Measurements from ENCODE around the gene ZSWIM4.

DNA sequence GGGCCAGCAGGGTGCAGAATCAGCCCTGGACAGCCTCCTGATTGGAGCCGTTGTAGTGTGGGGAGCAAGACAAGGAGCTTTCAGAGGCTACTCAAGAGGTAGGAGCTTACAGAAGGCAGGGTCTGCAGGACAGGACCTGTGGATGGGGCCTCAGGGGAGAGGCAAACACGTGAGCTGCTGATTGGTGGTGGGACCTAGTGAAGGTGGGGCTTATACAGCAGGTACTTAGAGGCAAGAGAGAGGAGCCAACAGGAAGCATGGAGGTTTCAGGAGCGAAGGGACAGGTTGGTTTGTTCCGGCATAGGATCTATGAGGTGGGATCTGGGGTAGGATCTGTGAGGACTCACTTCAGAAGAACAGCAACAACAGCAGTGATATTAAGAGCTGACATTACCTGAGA is 32.4 kb downstream of the ZSWIM4 start:
- TF ChIP-seq, protein P1, sequence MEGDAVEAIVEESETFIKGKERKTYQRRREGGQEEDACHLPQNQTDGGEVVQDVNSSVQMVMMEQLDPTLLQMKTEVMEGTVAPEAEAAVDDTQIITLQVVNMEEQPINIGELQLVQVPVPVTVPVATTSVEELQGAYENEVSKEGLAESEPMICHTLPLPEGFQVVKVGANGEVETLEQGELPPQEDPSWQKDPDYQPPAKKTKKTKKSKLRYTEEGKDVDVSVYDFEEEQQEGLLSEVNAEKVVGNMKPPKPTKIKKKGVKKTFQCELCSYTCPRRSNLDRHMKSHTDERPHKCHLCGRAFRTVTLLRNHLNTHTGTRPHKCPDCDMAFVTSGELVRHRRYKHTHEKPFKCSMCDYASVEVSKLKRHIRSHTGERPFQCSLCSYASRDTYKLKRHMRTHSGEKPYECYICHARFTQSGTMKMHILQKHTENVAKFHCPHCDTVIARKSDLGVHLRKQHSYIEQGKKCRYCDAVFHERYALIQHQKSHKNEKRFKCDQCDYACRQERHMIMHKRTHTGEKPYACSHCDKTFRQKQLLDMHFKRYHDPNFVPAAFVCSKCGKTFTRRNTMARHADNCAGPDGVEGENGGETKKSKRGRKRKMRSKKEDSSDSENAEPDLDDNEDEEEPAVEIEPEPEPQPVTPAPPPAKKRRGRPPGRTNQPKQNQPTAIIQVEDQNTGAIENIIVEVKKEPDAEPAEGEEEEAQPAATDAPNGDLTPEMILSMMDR (IDR thresholded peaks at IDR 0.05; ENCODE audit: low read depth, low read length): no peak
- TF ChIP-seq MYC (IDR thresholded peaks at IDR 0.05; ENCODE audit: low read depth, low read length): no peak
